GM18858 (cell line): ENCODE results near the gene ALDH1L1.

Source experiments
- ATAC-seq: cut with Tn5 transposase; IDR thresholded peaks from one replicate; pipeline ENCODE4 v1.9.1; 2021; ENCODE audit not compliant: unreplicated experiment

The ALDH1L1 gene

GRCh38 chr3:126197343-126197742 is 17.0 kb upstream of the ALDH1L1 start:
- ATAC-seq, result no peak

GRCh38 chr3:126194713-126195305 is 14.4 kb upstream of the ALDH1L1 start:
- no peak for ATAC-seq

GRCh38 chr3:126191246-126191645 is 10.9 kb upstream of the ALDH1L1 start:
- ATAC-seq, result no peak

- no peak for ATAC-seq
These were observed 7.5 kb upstream of the ALDH1L1 start for GRCh38 chr3:126187920-126188319.

GRCh38 chr3:126186749-126187148 is 6.4 kb upstream of the ALDH1L1 start:
- no peak for ATAC-seq

GRCh38 chr3:126186271-126186670 is 5.9 kb upstream of the ALDH1L1 start:
- no peak for ATAC-seq

- no peak for ATAC-seq
These were observed 4.1 kb upstream of the ALDH1L1 start for GRCh38 chr3:126184465-126185000.

GRCh38 chr3:126181398-126181725 is 976 bp upstream of the ALDH1L1 start:
- ATAC-seq, result no peak

- ATAC-seq, result no peak
These were observed 435 bp downstream of the ALDH1L1 start for GRCh38 chr3:126179825-126180476.

- ATAC-seq, result no peak
These were observed 10.2 kb downstream of the ALDH1L1 start for GRCh38 chr3:126170073-126170777.

- no peak for ATAC-seq
These were observed 12.8 kb downstream of the ALDH1L1 start for GRCh38 chr3:126167566-126167965.

- ATAC-seq, result no peak
These were observed 14.4 kb downstream of the ALDH1L1 start for GRCh38 chr3:126166009-126166408.

GRCh38 chr3:126161309-126161708 is 19.1 kb downstream of the ALDH1L1 start:
- no peak for ATAC-seq

- no peak for ATAC-seq
These were observed 19.9 kb downstream of the ALDH1L1 start for GRCh38 chr3:126160243-126161210.

- ATAC-seq, result no peak
These were observed 20.9 kb downstream of the ALDH1L1 start for GRCh38 chr3:126159476-126159875.

- no peak for ATAC-seq
These were observed 21.4 kb downstream of the ALDH1L1 start for GRCh38 chr3:126158912-126159454.

GRCh38 chr3:126158016-126158911 is 22.1 kb downstream of the ALDH1L1 start:
- ATAC-seq, result no peak

- ATAC-seq, result no peak
These were observed 23.2 kb downstream of the ALDH1L1 start for GRCh38 chr3:126157083-126157768.

- ATAC-seq, result no peak
These were observed 23.9 kb downstream of the ALDH1L1 start for GRCh38 chr3:126156468-126156867.
